Measurements from ENCODE around the gene ECE2. TPM values are rescaled to one million over a fixed set of nuclear protein-coding genes. Genes with fewer than 3 reads are reported as not detected.

The ECE2 gene
- polyA plus RNA-seq, 1 donor from 2014 or later: 0.22 TPM

DNA sequence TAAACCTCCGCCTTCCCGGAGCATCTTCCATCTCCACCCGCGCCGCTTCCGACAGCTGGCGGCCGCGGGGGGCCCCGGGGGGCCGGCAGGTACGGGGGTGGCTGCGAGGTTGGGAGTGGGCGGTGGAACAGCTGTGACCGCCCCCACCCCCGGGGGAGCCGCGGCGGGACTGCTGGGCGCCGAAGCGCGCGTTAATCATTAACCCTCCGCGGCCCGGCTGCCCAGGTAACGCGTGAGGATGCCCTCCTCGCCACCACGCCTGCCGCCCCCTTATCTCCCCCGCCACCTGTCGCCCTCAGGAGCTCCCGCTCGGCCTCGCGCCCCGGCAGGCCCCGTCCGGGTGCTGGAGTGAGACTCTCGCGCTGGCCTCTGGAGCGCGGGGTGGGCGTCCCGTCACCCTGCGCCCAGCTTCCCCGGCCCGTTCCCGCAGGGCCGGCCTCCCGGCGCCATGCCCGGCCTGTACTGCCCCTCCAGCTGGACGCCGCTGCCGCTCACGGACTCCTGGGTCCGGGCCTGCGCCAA lies 45.7 kb upstream of the ECE2 start:
- peak overlapping the region; percentile 76 for H3K4me3 ChIP-seq (ENCODE audit: low read length)
- no peak overlapping the region for H2AFZ ChIP-seq (ENCODE audit: low read depth, low read length)
- H3K27ac ChIP-seq (ENCODE audit: low read length): no peak overlapping the region
- H3K27me3 ChIP-seq (ENCODE audit: insufficient read depth, low read depth, low read length): peaks cover 74% of the 10 kb centered on the region
- TF ChIP-seq EZH2 (IDR thresholded peaks at IDR 0.05; ENCODE audit: borderline replicate concordance, insufficient read depth, low read length, poor library complexity, severe bottlenecking): no peak
- TF ChIP-seq SMC3 (conservative IDR thresholded peaks at IDR 0.05; ENCODE audit: poor library complexity): no peak
- no peak for TF ChIP-seq CTCF (IDR thresholded peaks at IDR 0.05; ENCODE audit: poor library complexity, severe bottlenecking)
- no peak for TF ChIP-seq MXI1 (conservative IDR thresholded peaks at IDR 0.05; ENCODE audit: poor library complexity, severe bottlenecking)
- TF ChIP-seq EP300 (conservative IDR thresholded peaks at IDR 0.05; ENCODE audit: poor library complexity, severe bottlenecking): no peak
- TF ChIP-seq RAD21 (conservative IDR thresholded peaks at IDR 0.05): no peak
- TF ChIP-seq REST (IDR thresholded peaks at IDR 0.05; ENCODE audit: borderline replicate concordance): no peak
- no peak for TF ChIP-seq POLR2AphosphoS5 (IDR thresholded peaks at IDR 0.05)
- no peak for TF ChIP-seq TAF1 (IDR thresholded peaks at IDR 0.05; ENCODE audit: low read depth)
- H3K36me3 ChIP-seq (ENCODE audit: insufficient read depth, low read length): no peaks in the 10 kb centered on the region
- H3K9me3 ChIP-seq (ENCODE audit: low read length): no peaks in the 10 kb centered on the region
- H3K9me2 ChIP-seq (ENCODE audit: insufficient read depth, low read length): no peaks in the 10 kb centered on the region
- H3K9ac ChIP-seq (ENCODE audit: low read length): peak overlapping the region; percentile 44
- no peaks in the 10 kb centered on the region for H4K20me1 ChIP-seq (ENCODE audit: insufficient read depth)
- no peaks in the 10 kb centered on the region for H3F3A ChIP-seq (ENCODE audit: insufficient read depth, low read length, poor library complexity, severe bottlenecking)
- peak overlapping the region; percentile 51 for H3K4me2 ChIP-seq (ENCODE audit: low read length)
- H3K79me2 ChIP-seq (replicated peaks; ENCODE audit: insufficient read depth, low read length): no peaks in the 10 kb centered on the region

DNA sequence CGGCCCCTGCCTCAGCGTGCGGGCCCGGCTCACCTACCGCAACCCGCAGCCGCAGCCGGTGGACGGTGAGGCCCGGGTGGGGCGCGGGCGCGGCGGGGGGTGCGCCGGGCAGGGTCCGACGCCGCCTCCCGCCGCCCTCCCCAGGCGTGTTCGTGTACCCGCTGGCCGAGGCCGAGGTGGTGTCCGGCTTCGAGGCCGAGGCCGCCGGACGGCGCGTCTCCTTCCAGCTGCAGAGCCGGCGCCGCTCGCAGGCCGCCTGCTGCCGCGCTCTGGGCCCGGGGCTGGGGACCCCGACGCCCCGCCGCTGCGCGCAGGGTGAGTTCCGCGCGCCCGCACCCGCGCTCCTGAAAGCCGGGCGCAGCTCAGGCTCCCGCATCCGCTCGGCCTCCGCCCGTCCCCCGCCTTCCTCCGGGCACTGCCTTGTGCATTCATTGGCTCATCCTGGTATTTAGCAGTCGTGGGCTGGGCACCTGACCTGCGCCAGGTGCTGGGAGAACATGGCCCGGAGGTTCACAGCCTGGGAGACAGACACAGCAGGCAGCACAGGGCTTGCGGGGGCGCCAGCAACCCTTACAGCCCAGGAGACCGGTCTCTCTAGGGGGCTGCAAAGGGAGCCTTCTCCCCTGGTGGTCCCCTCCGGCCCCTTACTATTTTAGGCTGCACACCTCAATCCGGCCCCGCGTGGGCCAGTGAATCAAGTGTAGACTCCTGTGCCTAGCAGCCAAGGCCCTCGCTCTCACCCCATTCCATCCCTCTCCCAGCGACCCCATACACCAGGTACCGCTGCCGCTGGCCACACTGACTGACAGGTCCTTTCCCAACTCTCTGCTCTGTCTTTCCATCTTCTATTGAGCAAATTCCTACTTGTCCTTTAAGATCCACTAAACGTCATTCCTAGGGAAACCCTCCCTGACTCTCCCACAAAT lies 45.0 kb upstream of the ECE2 start:
- H3K9me3 ChIP-seq (ENCODE audit: low read length): no peaks in the 10 kb centered on the region
- H3K36me3 ChIP-seq (ENCODE audit: insufficient read depth, low read length): no peaks in the 10 kb centered on the region
- no peaks in the 10 kb centered on the region for H3K79me2 ChIP-seq (replicated peaks; ENCODE audit: insufficient read depth, low read length)
- peaks cover 74% of the 10 kb centered on the region for H3K27me3 ChIP-seq (ENCODE audit: insufficient read depth, low read depth, low read length)
- H4K20me1 ChIP-seq (ENCODE audit: insufficient read depth): no peaks in the 10 kb centered on the region
- no peaks in the 10 kb centered on the region for H3F3A ChIP-seq (ENCODE audit: insufficient read depth, low read length, poor library complexity, severe bottlenecking)
- no peak overlapping the region for H3K9ac ChIP-seq (ENCODE audit: low read length)
- no peaks in the 10 kb centered on the region for H3K9me2 ChIP-seq (ENCODE audit: insufficient read depth, low read length)
- peak overlapping the region; percentile 76 for H3K4me3 ChIP-seq (ENCODE audit: low read length)
- no peak overlapping the region for H3K4me2 ChIP-seq (ENCODE audit: low read length)
- no peak overlapping the region for H3K27ac ChIP-seq (ENCODE audit: low read length)
- TF ChIP-seq MXI1 (conservative IDR thresholded peaks at IDR 0.05; ENCODE audit: poor library complexity, severe bottlenecking) (no peak), RAD21 (conservative IDR thresholded peaks at IDR 0.05) (no peak), TAF1 (IDR thresholded peaks at IDR 0.05; ENCODE audit: low read depth) (no peak), REST (IDR thresholded peaks at IDR 0.05; ENCODE audit: borderline replicate concordance) (no peak), SMC3 (conservative IDR thresholded peaks at IDR 0.05; ENCODE audit: poor library complexity) (no peak), POLR2AphosphoS5 (IDR thresholded peaks at IDR 0.05) (no peak), EZH2 (IDR thresholded peaks at IDR 0.05; ENCODE audit: borderline replicate concordance, insufficient read depth, low read length, poor library complexity, severe bottlenecking) (no peak), EP300 (conservative IDR thresholded peaks at IDR 0.05; ENCODE audit: poor library complexity, severe bottlenecking) (no peak), CTCF (IDR thresholded peaks at IDR 0.05; ENCODE audit: poor library complexity, severe bottlenecking) (no peak)
- H2AFZ ChIP-seq (ENCODE audit: low read depth, low read length): no peak overlapping the region
